Measurements from ENCODE around the gene CPM.

The CPM gene

GRCh38 chr12:68954811-68955210 lies 21.8 kb upstream of the CPM start:
- no peak for DNase-seq

GRCh38 chr12:68953536-68953935 lies 20.6 kb upstream of the CPM start:
- no peak for DNase-seq

GRCh38 chr12:68951652-68952051 lies 18.7 kb upstream of the CPM start:
- DNase-seq, result no peak

GRCh38 chr12:68950511-68950910 lies 17.5 kb upstream of the CPM start:
- DNase-seq, result no peak

- DNase-seq, result no peak
Measured at GRCh38 chr12:68945255-68945654, 12.3 kb upstream of the CPM start.

GRCh38 chr12:68944296-68945076 lies 11.5 kb upstream of the CPM start:
- DNase-seq, result no peak

- no peak for DNase-seq
Measured at GRCh38 chr12:68943848-68944247, 10.9 kb upstream of the CPM start.

- DNase-seq, result no peak
Measured at GRCh38 chr12:68940731-68941130, 7.8 kb upstream of the CPM start.

- no peak for DNase-seq
Measured at GRCh38 chr12:68939505-68939904, 6.5 kb upstream of the CPM start.

- no peak for DNase-seq
Measured at GRCh38 chr12:68934392-68934791, 1.4 kb upstream of the CPM start.

- DNase-seq, result no peak
Measured at GRCh38 chr12:68932128-68932960, 627 bp downstream of the CPM start.

GRCh38 chr12:68930178-68930577 lies 2.8 kb downstream of the CPM start:
- no peak for DNase-seq

GRCh38 chr12:68924546-68924945 lies 8.4 kb downstream of the CPM start:
- DNase-seq, result no peak

GRCh38 chr12:68919581-68920239 lies 13.3 kb downstream of the CPM start:
- DNase-seq, result no peak

GRCh38 chr12:68918960-68919359 lies 14.0 kb downstream of the CPM start:
- no peak for DNase-seq

- DNase-seq, result no peak
Measured at GRCh38 chr12:68915055-68915454, 17.9 kb downstream of the CPM start.

GRCh38 chr12:68913682-68914081 lies 19.3 kb downstream of the CPM start:
- no peak for DNase-seq

GRCh38 chr12:68912916-68913315 lies 20.1 kb downstream of the CPM start:
- DNase-seq, result no peak

GRCh38 chr12:68911197-68911718 lies 21.7 kb downstream of the CPM start:
- no peak for DNase-seq

GRCh38 chr12:68910128-68910527 lies 22.8 kb downstream of the CPM start:
- DNase-seq, result no peak

GRCh38 chr12:68908076-68908475 lies 24.9 kb downstream of the CPM start:
- no peak for DNase-seq

- no peak for DNase-seq
Measured at GRCh38 chr12:68905733-68906132, 27.2 kb downstream of the CPM start.

- no peak for DNase-seq
Measured at GRCh38 chr12:68904351-68904962, 28.5 kb downstream of the CPM start.
